Measurements from ENCODE around the gene PPIL1.

PPIL1 gene

DNA sequence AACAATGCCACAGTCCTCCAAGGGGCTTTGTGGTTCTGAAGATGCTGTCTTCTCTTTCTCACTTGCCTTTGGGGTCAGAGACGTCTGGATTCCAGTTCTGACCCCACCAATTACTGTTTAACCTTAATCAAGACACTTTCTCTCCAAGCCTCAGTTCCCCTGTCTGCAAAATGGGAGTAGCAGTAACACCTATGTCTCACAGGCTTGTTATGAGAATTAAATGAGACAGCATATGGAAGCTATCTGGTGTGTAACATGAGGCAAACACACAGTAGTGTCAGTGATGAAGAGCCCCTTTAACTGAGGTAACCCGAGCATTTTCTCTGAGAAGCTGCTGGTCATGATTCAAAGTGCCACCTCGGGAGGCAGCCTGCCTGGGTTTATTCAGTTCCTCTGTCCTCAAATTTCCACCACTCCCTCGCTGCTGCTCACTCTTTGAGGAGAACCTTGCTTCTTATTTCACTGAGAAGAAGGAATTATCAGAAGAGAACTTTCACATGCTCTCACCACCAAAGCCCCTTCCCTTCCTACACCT is 11.7 kb downstream of the PPIL1 start:
- TF ChIP-seq, protein P1, sequence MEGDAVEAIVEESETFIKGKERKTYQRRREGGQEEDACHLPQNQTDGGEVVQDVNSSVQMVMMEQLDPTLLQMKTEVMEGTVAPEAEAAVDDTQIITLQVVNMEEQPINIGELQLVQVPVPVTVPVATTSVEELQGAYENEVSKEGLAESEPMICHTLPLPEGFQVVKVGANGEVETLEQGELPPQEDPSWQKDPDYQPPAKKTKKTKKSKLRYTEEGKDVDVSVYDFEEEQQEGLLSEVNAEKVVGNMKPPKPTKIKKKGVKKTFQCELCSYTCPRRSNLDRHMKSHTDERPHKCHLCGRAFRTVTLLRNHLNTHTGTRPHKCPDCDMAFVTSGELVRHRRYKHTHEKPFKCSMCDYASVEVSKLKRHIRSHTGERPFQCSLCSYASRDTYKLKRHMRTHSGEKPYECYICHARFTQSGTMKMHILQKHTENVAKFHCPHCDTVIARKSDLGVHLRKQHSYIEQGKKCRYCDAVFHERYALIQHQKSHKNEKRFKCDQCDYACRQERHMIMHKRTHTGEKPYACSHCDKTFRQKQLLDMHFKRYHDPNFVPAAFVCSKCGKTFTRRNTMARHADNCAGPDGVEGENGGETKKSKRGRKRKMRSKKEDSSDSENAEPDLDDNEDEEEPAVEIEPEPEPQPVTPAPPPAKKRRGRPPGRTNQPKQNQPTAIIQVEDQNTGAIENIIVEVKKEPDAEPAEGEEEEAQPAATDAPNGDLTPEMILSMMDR (IDR thresholded peaks at IDR 0.05; ENCODE audit: borderline replicate concordance, insufficient read depth, low read depth, low read length), result no peak
- H3K4me3 ChIP-seq (ENCODE audit: low read depth, low read length), result no peak overlapping the region

DNA sequence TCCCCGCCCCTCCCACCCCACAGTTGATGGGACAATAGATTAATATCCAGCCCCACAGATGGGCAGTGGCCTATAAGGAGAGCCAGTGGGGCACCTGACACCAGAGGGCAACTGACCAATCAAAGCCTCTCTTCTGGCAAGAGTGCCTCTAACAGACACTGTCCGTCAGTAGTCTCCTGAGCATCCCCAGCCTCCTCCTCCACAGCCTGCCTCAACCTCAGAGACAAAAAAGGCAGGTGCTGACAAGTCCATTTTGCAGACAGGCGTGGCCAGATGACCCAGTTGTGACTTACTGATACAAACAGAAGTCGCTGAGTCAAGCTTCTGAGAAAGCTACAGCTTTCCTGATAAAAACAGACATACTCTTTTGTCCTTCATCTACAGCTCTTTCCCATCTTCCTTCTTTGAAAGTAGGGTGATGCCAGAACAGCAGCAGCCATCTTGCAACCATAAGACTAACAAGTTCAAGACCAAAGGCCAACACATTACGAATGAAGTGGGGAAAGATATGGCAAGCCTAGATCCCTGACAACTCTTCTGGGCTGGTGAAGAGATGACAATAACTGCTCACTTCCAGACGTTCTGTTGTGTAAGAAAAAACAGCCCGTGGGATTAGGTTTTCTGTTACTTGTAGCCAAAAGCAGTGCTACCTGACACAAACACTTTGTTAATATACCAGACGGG is 12.3 kb downstream of the PPIL1 start:
- TF ChIP-seq, protein P1 (IDR thresholded peaks at IDR 0.05; ENCODE audit: borderline replicate concordance, insufficient read depth, low read depth, low read length), result no peak

DNA sequence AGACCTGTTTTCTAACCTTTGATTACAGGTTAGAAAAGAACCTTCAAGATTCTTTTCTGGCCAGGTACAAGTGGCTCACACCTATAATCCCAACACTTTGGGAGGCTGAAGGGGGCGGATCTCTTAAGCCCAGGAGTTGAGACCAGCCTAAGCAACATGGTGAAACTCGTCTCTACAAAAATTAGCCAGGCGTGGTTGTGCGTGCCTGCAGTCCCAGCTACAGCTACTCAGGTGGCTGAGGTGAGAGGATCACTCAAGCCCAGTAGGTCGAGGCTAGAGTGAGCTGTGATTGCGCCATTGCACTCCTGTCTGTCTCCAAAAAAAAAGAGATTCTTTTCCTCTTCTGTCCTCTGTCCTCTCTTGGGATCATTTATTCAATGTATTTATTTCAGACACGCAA is 14.5 kb downstream of the PPIL1 start:
- H3K4me3 ChIP-seq (ENCODE audit: low read depth, low read length), result no peak overlapping the region

More for the DNA sequence above, 12.3 kb downstream of the PPIL1 start:
- H3K4me3 ChIP-seq (ENCODE audit: low read depth, low read length), result no peak overlapping the region

DNA sequence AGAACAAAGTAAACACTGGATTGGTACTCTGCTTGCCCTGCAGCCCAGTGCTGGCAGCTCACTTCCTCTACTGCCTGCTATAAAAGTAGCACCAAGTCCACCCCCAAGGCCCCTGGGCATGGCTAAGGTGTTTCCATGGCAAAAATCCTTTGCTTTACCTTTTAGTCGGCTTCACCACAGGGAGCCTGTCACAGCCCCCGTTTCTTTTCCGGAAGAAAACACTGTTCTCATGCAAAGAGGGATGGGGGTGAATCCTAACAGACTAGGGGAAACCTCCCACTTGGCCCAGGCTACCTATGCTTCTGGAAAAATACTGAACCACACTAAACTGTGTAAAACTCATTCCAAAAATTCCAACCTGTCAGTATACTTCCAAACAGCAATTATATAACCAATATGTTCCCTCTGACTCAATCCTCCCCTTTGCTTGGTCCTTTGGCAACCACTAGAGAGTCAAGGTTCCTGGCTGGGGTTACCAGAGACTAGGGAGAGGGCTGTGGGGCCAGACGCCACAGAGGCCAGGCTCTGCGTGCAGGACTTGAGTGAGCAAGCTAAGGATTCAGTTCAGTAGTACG is 16.1 kb downstream of the PPIL1 start:
- TF ChIP-seq, protein P1 (IDR thresholded peaks at IDR 0.05; ENCODE audit: borderline replicate concordance, insufficient read depth, low read depth, low read length), result no peak
- no peak overlapping the region for H3K4me3 ChIP-seq (ENCODE audit: low read depth, low read length)

More for the DNA sequence above, 14.5 kb downstream of the PPIL1 start:
- TF ChIP-seq, protein P1 (IDR thresholded peaks at IDR 0.05; ENCODE audit: borderline replicate concordance, insufficient read depth, low read depth, low read length), result no peak

DNA sequence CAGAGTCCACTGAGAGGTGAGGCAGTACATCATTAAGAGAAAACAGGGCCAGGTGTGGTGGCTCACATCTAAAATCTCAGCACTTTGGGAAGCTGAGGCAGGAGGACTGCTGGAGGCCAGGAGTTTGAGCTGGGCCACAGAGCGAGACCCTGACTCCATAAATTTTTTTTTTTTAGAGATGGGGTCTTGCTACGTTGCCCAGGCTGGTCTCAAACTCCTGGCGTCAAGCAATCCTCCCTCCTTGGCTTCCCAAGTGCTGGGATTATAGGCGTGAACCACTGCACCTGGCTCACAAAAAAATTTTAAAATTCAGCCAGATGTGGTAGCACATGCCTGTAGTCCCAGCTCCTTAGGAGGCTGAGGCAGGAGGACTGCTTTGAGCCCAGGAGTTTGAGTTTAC is 17.3 kb downstream of the PPIL1 start:
- H3K4me3 ChIP-seq (ENCODE audit: low read depth, low read length), result no peak overlapping the region
- TF ChIP-seq, protein P1 (IDR thresholded peaks at IDR 0.05; ENCODE audit: borderline replicate concordance, insufficient read depth, low read depth, low read length), result no peak

DNA sequence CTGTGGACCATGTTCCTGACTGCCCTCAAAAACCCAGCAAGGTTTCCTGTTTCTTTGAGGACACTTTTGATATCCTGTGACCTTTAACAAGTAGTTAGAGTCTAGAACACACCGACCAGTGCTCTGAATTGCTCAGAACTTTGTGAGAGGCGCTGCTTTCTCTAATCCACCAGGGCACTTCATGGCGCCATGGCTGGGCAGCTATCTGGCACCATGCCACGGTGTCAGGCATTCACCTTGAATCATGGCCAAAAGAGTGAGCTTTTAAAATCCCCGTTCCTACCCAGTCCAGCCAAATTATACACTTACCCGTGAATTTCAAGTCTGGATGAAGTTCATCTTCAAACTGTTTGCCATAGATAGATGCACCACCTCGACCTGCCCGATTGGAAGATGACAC is 18.3 kb downstream of the PPIL1 start:
- TF ChIP-seq, protein P1 (IDR thresholded peaks at IDR 0.05; ENCODE audit: borderline replicate concordance, insufficient read depth, low read depth, low read length), result no peak
- H3K4me3 ChIP-seq (ENCODE audit: low read depth, low read length), result no peak overlapping the region

DNA sequence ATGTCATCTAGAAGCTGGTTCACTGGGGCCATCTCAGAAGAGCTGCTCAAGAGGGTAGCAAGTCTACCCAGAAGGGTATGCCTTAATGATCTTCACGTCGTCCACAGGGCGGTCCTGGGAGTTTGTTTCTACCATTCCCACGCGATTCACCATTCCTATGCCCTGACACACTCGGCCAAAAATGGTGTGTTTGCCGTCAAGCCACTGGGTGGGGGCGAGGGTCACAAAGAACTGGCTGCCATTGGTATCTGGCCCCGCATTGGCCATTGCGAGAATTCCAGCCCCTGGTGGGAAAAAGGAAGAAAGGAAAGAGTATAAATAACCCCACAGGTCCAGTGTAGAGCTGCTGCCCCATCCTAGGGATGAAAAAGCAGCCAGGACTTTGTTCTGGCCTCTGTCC is 18.9 kb downstream of the PPIL1 start:
- TF ChIP-seq, protein P1 (IDR thresholded peaks at IDR 0.05; ENCODE audit: borderline replicate concordance, insufficient read depth, low read depth, low read length), result no peak
- H3K4me3 ChIP-seq (ENCODE audit: low read depth, low read length), result no peak overlapping the region

Measured in GM12875 (cell line).